ENCODE measurements around the gene HEPHL1.

HEPHL1 gene

GRCh38 chr11:94024547-94024946 is 3.4 kb downstream of the HEPHL1 start:
- FAIRE-seq (no peak), DNase-seq (ENCODE audit: low spot score) (no peak)

- FAIRE-seq = no peak
- DNase-seq (ENCODE audit: low spot score) = no peak
These were observed 4.7 kb downstream of the HEPHL1 start for GRCh38 chr11:94025690-94026394.

GRCh38 chr11:94027210-94027609 is 6.1 kb downstream of the HEPHL1 start:
- no peak for DNase-seq (ENCODE audit: low spot score)
- FAIRE-seq = no peak

GRCh38 chr11:94028436-94028835 is 7.3 kb downstream of the HEPHL1 start:
- FAIRE-seq (no peak), DNase-seq (ENCODE audit: low spot score) (no peak)

- DNase-seq (ENCODE audit: low spot score) = no peak
- no peak for FAIRE-seq
These were observed 8.9 kb downstream of the HEPHL1 start for GRCh38 chr11:94030059-94030458.

- FAIRE-seq (no peak), DNase-seq (ENCODE audit: low spot score) (no peak)
These were observed 10.5 kb downstream of the HEPHL1 start for GRCh38 chr11:94031625-94032024.

- no peak for FAIRE-seq
- no peak for DNase-seq (ENCODE audit: low spot score)
These were observed 10.9 kb downstream of the HEPHL1 start for GRCh38 chr11:94032066-94032465.

GRCh38 chr11:94032725-94033124 is 11.6 kb downstream of the HEPHL1 start:
- FAIRE-seq (no peak), DNase-seq (ENCODE audit: low spot score) (no peak)

- no peak for FAIRE-seq
- no peak for DNase-seq (ENCODE audit: low spot score)
These were observed 13.1 kb downstream of the HEPHL1 start for GRCh38 chr11:94034207-94034606.

GRCh38 chr11:94036096-94036495 is 14.9 kb downstream of the HEPHL1 start:
- DNase-seq (ENCODE audit: low spot score) (no peak), FAIRE-seq (no peak)

GRCh38 chr11:94043241-94043640 is 22.1 kb downstream of the HEPHL1 start:
- no peak for FAIRE-seq
- DNase-seq (ENCODE audit: low spot score) = no peak

- FAIRE-seq = no peak
- DNase-seq (ENCODE audit: low spot score) = no peak
These were observed 25.6 kb downstream of the HEPHL1 start for GRCh38 chr11:94046796-94047195.

- DNase-seq (ENCODE audit: low spot score) = no peak
- FAIRE-seq = no peak
These were observed 27.0 kb downstream of the HEPHL1 start for GRCh38 chr11:94048032-94048709.

- peak; percentile 14 for DNase-seq (ENCODE audit: low spot score)
- FAIRE-seq = no peak
These were observed 28.2 kb downstream of the HEPHL1 start for GRCh38 chr11:94049351-94049750.

GRCh38 chr11:94058630-94059029 is 37.5 kb downstream of the HEPHL1 start:
- DNase-seq (ENCODE audit: low spot score) = no peak
- FAIRE-seq = no peak

GRCh38 chr11:94059065-94059464 is 37.9 kb downstream of the HEPHL1 start:
- DNase-seq (ENCODE audit: low spot score) (no peak), FAIRE-seq (no peak)

- DNase-seq (ENCODE audit: low spot score) (no peak), FAIRE-seq (no peak)
These were observed 39.2 kb downstream of the HEPHL1 start for GRCh38 chr11:94060401-94060800.

GRCh38 chr11:94062360-94062759 is 41.2 kb downstream of the HEPHL1 start:
- DNase-seq (ENCODE audit: low spot score) (no peak), FAIRE-seq (no peak)

GRCh38 chr11:94066901-94067429 is 45.8 kb downstream of the HEPHL1 start:
- no peak for DNase-seq (ENCODE audit: low spot score)
- FAIRE-seq = no peak

- DNase-seq (ENCODE audit: low spot score) (no peak), FAIRE-seq (no peak)
These were observed 47.6 kb downstream of the HEPHL1 start for GRCh38 chr11:94068764-94069163.

- no peak for FAIRE-seq
- DNase-seq (ENCODE audit: low spot score) = no peak
These were observed 56.6 kb downstream of the HEPHL1 start for GRCh38 chr11:94077552-94078293.

GRCh38 chr11:94084164-94084563 is 63.0 kb downstream of the HEPHL1 start:
- DNase-seq (ENCODE audit: low spot score) (no peak), FAIRE-seq (no peak)

Data from urothelium cell line (cell line).